ENCODE measurements around the gene STX11.
"Not testable (repeated sequence)": the region's sequence is repeated elsewhere in the genome, so short reads cannot be mapped to it uniquely, and the experiment has no call there.

GRCh38 chr6:144180354-144180753 lies 30.0 kb downstream of the STX11 start:
- TF ChIP-seq, protein P1, sequence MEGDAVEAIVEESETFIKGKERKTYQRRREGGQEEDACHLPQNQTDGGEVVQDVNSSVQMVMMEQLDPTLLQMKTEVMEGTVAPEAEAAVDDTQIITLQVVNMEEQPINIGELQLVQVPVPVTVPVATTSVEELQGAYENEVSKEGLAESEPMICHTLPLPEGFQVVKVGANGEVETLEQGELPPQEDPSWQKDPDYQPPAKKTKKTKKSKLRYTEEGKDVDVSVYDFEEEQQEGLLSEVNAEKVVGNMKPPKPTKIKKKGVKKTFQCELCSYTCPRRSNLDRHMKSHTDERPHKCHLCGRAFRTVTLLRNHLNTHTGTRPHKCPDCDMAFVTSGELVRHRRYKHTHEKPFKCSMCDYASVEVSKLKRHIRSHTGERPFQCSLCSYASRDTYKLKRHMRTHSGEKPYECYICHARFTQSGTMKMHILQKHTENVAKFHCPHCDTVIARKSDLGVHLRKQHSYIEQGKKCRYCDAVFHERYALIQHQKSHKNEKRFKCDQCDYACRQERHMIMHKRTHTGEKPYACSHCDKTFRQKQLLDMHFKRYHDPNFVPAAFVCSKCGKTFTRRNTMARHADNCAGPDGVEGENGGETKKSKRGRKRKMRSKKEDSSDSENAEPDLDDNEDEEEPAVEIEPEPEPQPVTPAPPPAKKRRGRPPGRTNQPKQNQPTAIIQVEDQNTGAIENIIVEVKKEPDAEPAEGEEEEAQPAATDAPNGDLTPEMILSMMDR (IDR thresholded peaks at IDR 0.05; ENCODE audit: low read depth, low read length, poor library complexity, severe bottlenecking): not testable (repeated sequence)
- TF ChIP-seq EZH2phosphoT487 (IDR thresholded peaks at IDR 0.05; ENCODE audit: borderline replicate concordance, low read length): not testable (repeated sequence)
